K562 (cell line): ENCODE results near the gene MXD3. TPM values are rescaled to one million over a fixed set of nuclear protein-coding genes. Genes with fewer than 3 reads are reported as not detected.

Source experiments
- AFF4 ChIP-seq: sonication (generic); formaldehyde crosslinking; IDR thresholded peaks from 2 replicates; pipeline ENCODE4 v1.8.0; 2023; ENCODE audit warnings: mild to moderate bottlenecking, missing genetic modification reagents
- CUX1 ChIP-seq: fragments of 200-800 bp; sonication (Bioruptor generic); IDR thresholded peaks from 2 replicates; pipeline ENCODE4 v1.6.1; 2016; ENCODE audit warnings: missing genetic modification characterization, missing compliant biosample characterization
- TEAD4 ChIP-seq, 2 experiments: sonication (generic) in 1 of 2; formaldehyde crosslinking in 1 of 2; IDR thresholded peaks; 2 replicates each; pipeline versions ENCODE4 v1.6.1 to v1.8.0; 2012 to 2022; ENCODE audit warnings: borderline replicate concordance in 1 of 2, inconsistent platforms in 1 of 2, low read length in 1 of 2, mild to moderate bottlenecking in 1 of 2, missing genetic modification reagents in 1 of 2
- ZBTB5 ChIP-seq: fragments of 450-650 bp; IDR thresholded peaks from 2 replicates; pipeline ENCODE4 v1.6.1; 2017; ENCODE audit warnings: antibody characterized with exemption
- ZC3H11A ChIP-seq: IDR thresholded peaks from 2 replicates; pipeline ENCODE4 v1.6.1; 2012; ENCODE audit warnings: low read depth, low read length, improper control_type of control experiment
- ZFX ChIP-seq: sonication (generic); formaldehyde crosslinking; IDR thresholded peaks from 2 replicates; pipeline ENCODE4 v1.8.0; 2022; ENCODE audit warnings: mild to moderate bottlenecking, missing genetic modification reagents, moderate library complexity
- ZSCAN32 ChIP-seq: fragments of 450-650 bp; formaldehyde crosslinking; IDR thresholded peaks from 2 replicates; pipeline ENCODE4 v1.4.0; 2020; ENCODE audit warnings: mild to moderate bottlenecking, moderate library complexity
- polyA plus RNA-seq, 8 experiments: library from polyadenylated mRNA; depleted of rRNA in 4 of 8; stranded (reverse) in 5 of 8; unstranded in 3 of 8; fragments of >200 nt; fragmentation: Nextera tagmentation in 2 of 8; fragmentation: Illumina TruSeq in 1 of 8; extraction: Ambion mirVana in 2 of 8; extraction: Trizol in 1 of 8; gene quantifications; 2 replicates each; pipeline versions ENCODE4 v1.2.1 to v1.2.3, GENCODE V29; 2011 to 2014; ENCODE audit warnings: inconsistent platforms in 1 of 8, missing spikeins in 1 of 8
- total RNA-seq, 7 experiments: library from RNA; depleted of rRNA in 6 of 7; stranded (reverse); fragments of >200 nt in 6 of 7; fragmentation: Illumina TruSeq in 2 of 7; extraction: Trizol in 2 of 7; gene quantifications; 2 replicates each; pipeline versions ENCODE4 v1.2.1 to v1.2.3, GENCODE V29; 2011 to 2021; ENCODE audit warnings: low replicate concordance in 1 of 7
- TF ChIP-seq, protein P1 (sequence below): sonication (generic); formaldehyde crosslinking; IDR thresholded peaks from 2 replicates; pipeline ENCODE4 v1.8.1; 2023; ENCODE audit warnings: mild to moderate bottlenecking, missing genetic modification reagents

MXD3 gene
- total and polyA plus RNA-seq, 9 of the 15 experiments (the other 6 are each of a cell fraction or from before 2014, with no cell fraction given): 0.28 to 24.8 (median 4.5) TPM

- TF ChIP-seq TEAD4 (IDR thresholded peaks at IDR 0.05; ENCODE audit: low read length): peak; percentile 40
- no peak for TF ChIP-seq TEAD4 (CRISPR knock-in tag; IDR thresholded peaks at IDR 0.05; ENCODE audit: borderline replicate concordance)
- TF ChIP-seq, protein P1, sequence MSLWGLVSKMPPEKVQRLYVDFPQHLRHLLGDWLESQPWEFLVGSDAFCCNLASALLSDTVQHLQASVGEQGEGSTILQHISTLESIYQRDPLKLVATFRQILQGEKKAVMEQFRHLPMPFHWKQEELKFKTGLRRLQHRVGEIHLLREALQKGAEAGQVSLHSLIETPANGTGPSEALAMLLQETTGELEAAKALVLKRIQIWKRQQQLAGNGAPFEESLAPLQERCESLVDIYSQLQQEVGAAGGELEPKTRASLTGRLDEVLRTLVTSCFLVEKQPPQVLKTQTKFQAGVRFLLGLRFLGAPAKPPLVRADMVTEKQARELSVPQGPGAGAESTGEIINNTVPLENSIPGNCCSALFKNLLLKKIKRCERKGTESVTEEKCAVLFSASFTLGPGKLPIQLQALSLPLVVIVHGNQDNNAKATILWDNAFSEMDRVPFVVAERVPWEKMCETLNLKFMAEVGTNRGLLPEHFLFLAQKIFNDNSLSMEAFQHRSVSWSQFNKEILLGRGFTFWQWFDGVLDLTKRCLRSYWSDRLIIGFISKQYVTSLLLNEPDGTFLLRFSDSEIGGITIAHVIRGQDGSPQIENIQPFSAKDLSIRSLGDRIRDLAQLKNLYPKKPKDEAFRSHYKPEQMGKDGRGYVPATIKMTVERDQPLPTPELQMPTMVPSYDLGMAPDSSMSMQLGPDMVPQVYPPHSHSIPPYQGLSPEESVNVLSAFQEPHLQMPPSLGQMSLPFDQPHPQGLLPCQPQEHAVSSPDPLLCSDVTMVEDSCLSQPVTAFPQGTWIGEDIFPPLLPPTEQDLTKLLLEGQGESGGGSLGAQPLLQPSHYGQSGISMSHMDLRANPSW: no peak
- peak; percentile 52; the same call in 1 of the 2 replicates for TF ChIP-seq ZSCAN32 (CRISPR knock-in tag)
- TF ChIP-seq ZC3H11A: no peak
- no peak for TF ChIP-seq ZBTB5
- TF ChIP-seq CUX1 (CRISPR knock-in tag): no peak
- peak; percentile 91; the same call in 1 of the 2 replicates for TF ChIP-seq AFF4 (CRISPR knock-in tag)
- peak; percentile 84 for TF ChIP-seq ZFX (CRISPR knock-in tag)
Measured at GRCh38 chr5:177351392-177352329, 40.0 kb upstream of the MXD3 start, which contains the start of gene LMAN2 (continued).
